Measurements from ENCODE around the gene STARD4.
A peak's percentile ranks its signal among the peaks of the same experiment; 100 is the strongest.

STARD4 gene, protein sequence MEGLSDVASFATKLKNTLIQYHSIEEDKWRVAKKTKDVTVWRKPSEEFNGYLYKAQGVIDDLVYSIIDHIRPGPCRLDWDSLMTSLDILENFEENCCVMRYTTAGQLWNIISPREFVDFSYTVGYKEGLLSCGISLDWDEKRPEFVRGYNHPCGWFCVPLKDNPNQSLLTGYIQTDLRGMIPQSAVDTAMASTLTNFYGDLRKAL

DNA sequence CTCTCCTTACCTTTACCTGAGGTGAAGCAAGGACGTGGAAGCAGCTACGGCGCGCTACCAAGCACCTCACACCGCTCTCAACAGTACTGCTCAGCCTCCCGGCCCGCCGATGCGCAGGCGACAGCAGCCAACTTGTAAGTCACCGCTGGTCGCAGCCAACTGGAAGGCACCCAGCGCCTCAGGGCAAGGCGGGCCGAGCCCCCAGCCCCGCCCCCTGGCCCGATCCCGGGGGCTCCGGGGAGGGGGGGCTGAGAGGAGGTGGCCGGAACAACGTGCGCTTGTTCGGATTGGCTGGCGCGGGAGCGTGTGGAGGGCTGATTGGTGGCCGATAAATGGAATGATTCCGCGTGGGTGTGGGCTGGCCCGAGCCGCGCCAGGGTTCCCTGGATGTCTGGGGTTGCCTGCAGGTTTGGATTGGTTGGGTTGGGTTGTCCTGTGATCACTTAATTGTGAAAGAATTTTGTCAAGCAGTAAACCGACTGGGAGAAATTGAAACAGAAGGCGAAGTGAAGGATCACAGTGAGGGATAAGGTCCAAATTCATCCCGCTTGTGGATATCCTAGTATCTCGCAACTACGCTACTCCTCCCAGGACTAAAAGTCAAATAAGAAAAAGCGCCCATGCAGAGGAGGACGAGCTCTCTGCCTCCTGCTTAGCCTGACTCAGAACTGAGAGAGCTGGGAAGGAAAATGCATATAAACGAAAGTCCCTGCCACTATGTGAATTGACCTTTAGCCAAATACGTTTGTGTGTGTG lies at the start of gene STARD4:
STARD4 (minus strand) TSS at position 161 of the 756 bp plus-strand sequence. CDS start 5,102 bp downstream, outside the sequence.
- DNase-seq (ENCODE audit: low read depth in 2 of 2) = peak; percentile 86 to 90

DNA sequence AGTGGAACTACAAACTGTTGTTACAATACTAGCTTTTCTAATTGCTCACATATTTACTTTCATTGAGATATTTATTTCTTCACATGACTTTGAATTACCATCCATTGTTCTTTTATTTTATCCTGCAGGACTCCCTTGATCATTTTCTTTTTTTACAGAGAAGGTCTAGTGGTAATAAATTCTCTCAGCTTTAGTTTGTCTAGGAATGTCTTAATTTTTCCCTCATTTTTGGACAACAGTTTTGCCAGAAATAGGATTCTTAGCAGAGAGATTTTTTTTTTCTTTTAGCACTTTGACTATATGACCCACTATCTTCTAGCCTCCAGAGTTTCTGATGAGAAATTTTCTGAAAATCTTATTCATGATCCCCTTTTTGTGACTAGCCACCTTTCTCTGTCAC lies 47.3 kb upstream of the STARD4 start:
- no peak for DNase-seq (ENCODE audit: low read depth in 2 of 2)

DNA sequence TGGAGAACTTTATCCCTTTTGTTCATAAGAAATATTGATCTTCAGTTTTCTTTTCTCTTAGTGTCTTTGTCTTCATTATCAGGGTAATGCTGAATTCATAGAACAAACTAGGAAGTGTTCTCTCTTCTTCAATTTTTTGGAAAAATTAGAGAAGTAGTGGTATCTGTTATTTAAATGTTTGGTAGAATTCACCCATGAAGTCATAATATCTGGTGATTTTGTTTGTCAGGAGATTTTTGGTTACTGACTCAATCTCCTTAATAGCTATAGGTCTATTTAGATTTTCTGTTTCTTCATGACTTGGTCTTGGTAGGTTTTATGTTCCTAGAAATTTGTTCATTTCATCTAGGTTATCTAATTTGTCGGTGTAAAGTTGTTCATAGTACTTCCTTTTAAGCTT lies 45.4 kb upstream of the STARD4 start:
- no peak for DNase-seq (ENCODE audit: low read depth in 2 of 2)

DNA sequence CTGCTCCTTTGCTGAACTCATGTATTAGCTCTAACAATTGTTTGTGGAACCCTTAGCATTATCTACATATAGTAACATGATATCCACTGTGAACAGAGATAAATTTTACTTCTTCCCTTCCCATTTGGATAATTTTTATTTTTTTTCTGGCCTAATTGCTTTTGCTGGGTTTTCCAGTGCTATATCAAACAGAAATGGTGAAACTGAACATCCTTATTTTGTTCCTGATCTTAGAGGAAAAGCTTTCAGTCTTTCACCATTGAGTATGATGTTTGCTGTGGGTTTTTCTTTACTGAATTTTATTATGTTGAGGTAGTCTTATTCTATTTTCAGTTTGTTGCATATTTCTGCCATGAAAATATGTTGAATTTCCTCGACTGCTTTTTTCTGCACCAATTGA lies 44.8 kb upstream of the STARD4 start:
- DNase-seq (ENCODE audit: low read depth in 2 of 2) = no peak

DNA sequence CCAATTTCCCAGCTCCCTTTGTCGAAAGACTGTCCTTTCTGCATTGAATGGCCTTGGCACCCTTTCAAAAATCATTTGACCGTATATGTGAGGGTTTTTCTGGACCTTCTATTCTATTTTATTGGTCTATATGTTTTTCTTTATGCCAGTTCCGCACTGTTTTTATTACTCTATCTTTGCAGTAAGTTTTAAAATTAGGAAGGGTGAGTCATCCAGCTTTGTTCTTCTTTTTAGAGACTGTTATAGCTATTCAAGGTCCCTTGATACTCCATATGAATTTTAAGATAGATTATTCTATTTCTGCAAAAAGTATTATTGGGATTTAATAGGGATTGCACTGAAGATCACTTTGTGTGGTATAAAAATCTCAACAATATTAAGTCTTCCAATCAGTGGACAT lies 44.2 kb upstream of the STARD4 start:
- no peak for DNase-seq (ENCODE audit: low read depth in 2 of 2)

DNA sequence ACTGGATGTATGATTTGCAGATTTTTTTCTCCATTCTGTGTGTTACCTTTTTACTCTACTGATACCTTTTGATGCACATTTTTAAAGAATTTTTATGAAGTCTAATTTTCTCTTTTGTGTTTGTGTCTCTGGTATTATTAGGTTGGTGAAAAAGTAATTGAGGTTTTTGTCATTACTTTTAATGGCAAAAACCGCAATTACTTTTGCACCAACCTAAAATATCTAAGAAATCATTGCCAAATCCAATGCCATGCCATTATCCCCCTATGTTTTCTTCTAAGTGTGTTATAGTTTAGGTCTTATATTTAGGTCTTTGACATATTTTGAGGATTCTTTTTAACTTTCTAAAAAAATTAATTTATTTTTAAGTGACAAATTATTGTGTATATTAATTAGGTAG lies 43.4 kb upstream of the STARD4 start:
- no peak for DNase-seq (ENCODE audit: low read depth in 2 of 2)

DNA sequence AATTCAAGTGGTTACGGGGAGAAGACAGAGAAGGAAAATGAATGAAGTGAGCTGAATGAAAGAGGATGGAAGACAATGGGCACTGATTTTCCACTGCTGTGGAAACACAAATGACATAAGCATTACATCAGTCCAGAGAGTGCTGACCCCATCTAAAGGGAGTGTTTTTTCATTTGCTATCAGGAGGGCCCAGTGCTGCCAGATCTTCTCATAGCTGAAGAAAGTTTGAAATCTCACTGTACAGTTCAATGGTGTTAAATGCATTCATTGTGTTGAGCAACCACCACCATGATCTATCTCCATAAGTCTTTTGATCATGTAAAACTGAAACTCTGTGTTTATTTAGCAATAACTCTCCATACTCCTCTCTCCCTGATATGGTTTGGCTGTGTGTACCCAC lies 41.5 kb upstream of the STARD4 start:
- DNase-seq (ENCODE audit: low read depth in 2 of 2) = no peak

DNA sequence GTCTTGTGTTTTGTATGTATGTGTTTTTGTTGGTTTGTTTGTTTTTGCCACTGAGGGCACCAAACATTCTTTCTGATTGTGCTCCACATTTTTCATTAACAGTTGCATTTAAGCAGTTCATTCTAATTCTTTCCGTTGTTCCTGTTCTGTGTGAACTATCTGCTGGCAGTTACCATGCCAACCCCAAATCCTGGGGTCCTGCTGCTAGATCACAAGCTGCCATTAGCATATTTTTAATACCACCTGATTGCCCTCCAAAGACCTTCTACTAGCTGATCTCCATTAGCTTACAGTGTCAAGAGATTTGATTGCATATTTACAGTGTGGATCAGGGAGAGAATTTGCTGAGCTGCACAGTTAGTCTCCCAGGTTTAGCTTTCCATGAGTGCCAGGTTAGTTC lies 40.6 kb upstream of the STARD4 start:
- no peak for DNase-seq (ENCODE audit: low read depth in 2 of 2)

DNA sequence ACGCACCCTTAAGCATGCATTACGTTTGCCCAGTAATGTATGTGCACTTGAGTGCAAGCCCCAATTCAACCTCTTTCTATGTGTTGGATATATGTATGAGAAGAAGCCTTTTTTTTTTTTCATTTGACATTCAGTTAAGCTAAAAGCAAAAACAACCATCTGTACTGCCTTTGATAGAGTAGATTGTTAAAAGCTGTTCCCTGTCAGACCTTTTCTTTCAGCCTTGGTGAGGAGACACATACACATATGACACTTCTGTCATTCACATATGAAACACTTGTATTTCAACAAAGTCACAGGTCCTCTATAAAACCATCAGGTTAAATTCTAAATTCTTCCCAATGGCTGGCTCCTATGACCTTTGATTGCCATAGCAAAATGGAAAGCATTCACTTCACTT lies 40.2 kb upstream of the STARD4 start:
- no peak for DNase-seq (ENCODE audit: low read depth in 2 of 2)

DNA sequence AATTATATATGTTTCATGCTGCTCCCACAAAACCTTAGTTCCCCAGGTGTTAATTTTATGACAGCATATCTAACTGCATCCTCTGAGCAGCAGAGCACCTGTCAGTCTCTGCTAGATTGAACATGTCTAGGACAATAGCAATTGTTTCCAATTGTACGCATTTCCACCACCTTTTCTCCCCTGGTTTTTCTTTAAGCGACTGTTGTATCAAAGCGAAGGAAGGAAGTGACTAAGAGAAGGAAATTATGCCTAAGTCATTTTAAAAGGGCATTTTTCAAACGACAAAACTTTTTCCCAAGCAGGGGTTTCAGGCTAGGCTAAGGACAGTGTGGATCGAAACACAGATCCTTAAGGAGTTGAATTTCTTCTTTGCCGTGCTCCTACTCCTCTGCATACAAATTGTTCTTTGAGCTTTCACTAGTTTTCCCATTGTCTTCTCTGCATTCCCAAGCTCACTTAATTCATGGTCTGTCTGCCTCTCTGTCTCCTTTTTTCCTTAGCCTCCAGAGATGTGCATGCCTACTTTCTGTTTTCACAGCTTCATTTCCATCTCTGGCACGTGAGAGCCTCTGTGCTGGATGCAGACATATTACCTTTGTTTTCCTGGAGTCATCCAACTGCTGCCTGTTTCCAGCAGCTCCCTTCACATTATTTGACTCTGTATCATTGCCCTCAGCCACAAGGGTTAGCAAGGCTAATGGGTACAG lies 39.4 kb upstream of the STARD4 start:
- no peak for DNase-seq (ENCODE audit: low read depth in 2 of 2)

DNA sequence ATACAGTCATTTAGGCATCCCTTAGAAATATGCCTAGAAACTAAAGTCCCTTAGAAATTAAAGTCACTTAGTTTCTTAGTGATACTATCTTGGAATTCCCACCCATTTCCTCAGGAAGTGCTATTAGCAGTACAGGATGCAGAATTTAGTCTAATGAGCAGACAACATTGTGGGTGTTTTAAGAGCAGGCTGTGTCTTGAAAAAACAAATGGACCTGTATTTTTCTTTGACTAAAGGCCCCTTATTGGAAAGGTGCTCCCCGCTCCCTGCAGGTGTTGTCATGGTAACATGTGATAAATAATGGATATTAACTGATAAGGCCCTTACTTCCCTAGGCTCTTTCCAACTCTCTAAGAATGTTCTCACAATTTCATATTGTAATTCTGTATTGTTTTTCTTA lies 38.8 kb upstream of the STARD4 start:
- no peak for DNase-seq (ENCODE audit: low read depth in 2 of 2)

DNA sequence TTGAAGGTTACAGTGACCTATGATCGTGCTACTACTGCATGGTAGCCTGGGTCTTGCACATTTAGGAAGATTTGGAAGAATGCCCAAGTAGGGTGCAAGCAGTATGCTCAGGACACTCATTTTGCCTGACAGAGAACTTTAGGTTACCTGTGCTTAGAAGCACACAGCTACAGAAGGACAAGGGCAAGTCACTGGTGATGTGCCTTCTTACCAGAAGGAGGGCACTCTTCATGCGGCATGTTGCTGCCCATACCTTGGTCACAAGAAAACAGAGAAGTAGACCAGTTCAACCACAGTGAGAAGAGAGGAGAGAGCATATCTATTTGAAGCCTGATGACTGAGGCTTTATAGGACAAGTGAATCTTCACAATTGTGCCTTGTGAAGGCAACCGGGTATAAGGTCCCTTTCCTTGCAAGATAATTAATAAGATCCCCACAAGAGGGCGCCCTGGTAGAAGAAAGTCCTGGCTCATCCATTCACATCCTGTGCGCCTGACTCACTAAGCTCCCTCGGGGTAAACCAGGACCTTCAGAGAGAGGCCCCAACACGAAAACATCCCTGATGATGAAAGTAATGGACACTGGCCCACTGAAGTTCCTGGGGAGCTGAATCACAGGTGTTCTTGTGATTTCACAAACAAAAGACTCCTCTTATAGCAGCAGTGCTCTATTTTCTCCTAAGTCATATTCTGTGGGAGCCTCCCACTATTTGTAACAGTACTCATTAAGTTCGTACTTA lies 38.1 kb upstream of the STARD4 start:
- peak; percentile 47 to 49 for DNase-seq (ENCODE audit: low read depth in 2 of 2)

DNA sequence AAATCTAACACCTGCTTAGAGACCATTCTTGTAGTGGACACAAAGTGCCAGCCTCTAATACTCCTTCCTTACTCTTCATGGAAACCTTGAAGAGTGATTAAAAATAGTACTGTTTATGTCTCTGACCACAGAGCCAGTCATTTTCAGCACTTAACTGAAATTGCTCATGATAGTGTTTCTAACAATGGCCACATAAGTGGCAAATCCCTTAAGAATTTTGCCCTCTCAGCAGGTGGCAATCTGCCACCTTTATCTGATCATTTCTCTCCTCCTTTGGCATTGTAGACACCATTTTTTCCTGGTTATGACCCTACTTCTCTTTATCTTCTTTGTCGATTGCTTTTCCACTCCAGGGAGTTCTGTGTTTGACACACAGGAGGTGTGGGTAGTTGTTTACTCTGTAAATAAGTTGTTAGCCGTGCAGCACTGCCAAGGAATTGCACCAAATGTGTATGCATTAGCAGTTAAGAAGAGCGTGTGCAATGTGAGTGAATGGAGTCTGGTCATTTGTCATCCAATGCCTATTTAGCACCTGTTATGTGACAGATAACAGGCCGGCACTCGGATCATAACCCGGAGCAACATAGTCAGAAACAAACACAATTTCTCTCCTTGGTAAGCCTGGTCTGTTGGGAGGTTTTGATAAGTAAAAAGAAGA lies 36.8 kb upstream of the STARD4 start:
- no peak for DNase-seq (ENCODE audit: low read depth in 2 of 2)

DNA sequence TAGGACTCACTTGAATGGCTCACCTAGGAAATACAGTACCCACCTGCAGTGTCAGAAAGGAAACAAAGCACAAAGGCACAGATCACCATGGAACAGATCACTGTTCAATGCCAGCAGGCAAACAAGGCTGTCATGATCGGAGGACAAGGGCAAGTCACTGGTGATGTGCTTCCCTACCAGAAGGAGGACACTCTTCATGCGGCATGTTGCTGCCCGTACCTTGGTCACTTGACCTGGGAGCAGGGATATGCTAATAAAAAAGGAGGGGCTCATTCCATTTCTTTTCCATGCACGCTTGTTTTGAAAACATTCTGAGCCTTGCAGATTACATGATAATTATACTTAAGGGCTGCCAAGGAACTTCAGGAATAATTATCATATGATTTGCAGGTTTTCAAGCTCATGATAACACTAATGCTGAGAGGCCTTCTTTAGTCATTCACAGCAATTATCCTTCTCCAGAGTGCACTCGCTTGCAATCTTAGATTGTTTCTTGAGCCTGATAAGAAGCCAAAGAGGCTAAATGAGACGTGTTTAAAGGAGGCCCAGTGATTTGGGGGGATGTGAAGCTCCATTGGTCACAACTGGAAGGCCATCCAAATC lies 36.1 kb upstream of the STARD4 start:
- DNase-seq (ENCODE audit: low read depth in 2 of 2) = no peak

DNA sequence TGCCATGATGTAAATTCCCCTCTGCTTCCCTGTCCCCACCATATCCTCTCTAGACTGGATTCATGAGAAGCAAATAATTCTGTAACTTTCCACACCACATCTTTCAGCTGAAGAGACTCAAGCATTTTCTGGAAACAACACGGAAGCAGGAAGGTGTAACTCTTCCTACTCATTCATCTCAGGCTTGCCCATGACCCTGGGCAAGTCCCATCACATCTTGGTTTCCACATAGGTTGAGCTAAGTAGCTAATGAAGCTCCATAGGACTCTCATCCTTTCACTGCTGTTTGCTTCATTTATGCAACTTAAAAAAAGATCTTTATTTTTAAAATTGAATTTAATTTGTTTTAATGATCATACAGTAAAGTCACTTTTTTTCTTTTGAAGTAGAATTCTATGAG lies 32.7 kb upstream of the STARD4 start:
- DNase-seq (ENCODE audit: low read depth in 2 of 2) = no peak

DNA sequence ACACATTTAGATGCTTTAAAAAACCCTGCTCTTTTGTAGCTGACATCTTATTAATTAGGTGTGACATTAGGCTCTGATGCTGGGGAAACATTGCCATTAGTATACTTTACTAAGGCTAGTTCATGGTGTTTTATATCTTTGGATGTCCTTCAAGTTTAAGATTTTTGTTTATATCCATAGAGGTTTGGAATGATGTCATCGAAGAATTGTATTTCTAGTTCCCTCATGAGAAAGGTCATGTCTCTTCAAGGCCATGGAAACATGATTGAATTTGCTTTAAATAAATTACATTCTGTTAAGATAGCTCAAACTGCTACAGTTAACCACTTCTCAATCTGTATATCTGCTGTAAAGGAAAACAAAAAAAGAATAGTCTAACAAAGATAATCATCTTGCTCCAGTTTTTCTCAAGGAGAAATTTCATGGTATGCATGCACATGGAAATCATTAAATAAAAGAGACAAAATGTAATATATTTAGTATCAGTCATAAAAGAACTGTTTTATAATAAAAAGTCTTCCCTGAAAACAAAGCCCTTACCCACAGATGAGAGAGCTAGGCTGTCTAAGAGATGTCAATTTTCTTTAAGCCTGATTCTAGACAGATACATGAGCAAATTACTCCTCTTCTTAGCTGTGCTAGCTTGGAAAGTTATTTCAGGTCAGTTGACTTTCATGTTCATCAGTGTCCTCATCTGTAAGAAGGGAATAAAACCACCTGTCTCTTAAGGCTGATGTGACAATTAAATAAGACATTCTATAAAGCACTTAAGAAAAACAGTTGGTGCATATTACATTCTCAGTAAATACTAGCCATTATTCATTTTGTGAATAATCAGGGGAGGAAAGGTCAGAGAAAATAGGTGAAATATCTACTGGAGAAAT lies 25.0 kb upstream of the STARD4 start:
- DNase-seq (ENCODE audit: low read depth in 2 of 2) = no peak

DNA sequence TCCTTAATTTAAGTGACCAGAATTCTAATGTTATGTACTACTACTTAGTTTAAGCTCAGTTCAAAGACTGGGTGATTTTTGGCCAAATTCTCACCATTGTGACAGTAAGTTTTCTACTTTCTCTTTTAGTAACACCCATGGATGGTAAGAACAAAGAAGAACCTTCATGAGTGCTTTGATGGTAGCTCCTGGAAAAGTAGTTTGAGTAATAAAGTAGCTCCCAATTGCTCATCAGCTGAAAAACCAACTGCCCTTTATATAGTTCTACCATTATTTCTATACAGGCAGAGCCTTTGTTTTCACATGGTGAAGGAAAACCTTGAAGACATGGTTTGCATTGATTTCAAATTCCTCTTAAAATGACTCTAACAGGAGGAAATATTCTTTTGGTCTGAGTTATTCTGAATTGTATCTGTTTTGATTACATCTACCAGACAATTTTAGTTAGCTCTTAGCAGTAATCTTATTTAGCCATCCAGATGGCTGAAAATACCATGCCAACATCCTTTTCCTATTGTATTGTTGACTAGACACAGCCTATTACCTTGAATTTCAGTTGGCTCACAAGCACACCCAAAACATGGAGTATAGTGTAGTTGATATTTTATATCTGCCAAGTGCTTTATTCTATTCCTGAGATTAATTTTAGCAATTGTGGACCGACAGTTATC lies 23.7 kb upstream of the STARD4 start:
- no peak for DNase-seq (ENCODE audit: low read depth in 2 of 2)

DNA sequence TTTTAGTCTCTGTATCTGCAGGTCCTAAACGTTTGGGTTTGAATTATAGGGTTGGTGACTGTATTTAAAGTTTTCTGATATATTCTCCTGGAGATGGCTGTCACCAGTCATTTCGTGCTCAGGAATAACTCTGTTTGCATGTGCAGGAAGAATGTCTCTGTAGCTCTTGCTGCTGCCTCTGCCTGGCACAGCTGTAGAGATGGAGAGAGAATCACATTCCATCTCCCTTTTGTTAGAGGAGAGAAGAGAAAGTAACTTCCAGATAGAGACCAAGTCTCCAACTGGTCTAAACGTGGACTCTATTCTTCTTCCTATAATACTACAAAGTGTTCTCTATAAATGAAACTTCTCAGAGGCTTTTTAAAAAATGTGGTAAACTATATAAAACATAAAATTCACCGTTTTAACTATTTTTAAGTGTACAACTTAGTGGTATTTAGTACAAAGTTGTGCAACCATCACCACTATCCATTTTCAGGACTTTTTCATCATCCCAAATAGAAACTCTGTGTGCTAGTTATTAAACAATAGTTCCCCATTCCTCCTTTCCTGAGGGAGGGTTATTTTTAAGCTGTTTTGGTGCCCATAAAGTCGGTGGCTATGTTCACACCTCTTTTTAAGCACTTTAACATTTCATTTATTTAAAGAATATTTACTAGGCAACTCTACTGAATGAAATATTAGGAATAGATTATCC lies 20.7 kb upstream of the STARD4 start:
- no peak for DNase-seq (ENCODE audit: low read depth in 2 of 2)

DNA sequence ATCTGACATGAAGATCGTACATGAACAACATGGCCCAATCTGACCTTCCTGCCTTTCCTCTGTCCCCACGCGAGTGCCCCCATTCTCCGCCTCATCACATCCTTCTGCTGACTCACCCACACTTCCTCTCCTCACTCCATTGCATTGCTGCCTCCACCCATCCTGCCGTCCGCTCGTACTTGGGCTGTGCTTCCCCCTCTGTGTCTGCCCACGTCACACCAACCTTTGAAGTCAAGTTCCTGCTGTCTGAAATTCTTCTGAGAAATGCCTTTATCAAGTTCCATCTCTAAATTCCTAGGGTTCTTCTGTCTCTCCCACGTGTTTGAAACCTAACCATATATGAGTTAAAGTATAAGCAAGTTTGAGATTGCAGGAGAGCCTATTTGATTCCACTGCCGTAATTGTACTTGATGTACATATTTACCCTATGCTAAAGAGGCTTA lies 18.0 kb upstream of the STARD4 start:
- DNase-seq (ENCODE audit: low read depth in 2 of 2) = peak; percentile 57 to 73
